KBM-7 (cell line): ENCODE measurements around the gene RTN3.
A peak's percentile ranks its signal among the peaks of the same experiment; 100 is the strongest.
"Not testable (repeated sequence)": the region's sequence is repeated elsewhere in the genome, so short reads cannot be mapped to it uniquely, and the experiment has no call there.

Experiments
- DNase-seq: peaks from one replicate; pipeline ENCODE4 v3.0.0-alpha.2; 2015
- in situ Hi-C: fragments of 300-500 bp; cut with MboI; formaldehyde crosslinking; loops from 2 replicates; pipeline ENCODE4 v1.14.3; 2020; ENCODE audit warnings: low sequenced_read_pairs, low pct_unique_long_range_greater_than_20kb, mixed read lengths

The RTN3 gene, protein sequence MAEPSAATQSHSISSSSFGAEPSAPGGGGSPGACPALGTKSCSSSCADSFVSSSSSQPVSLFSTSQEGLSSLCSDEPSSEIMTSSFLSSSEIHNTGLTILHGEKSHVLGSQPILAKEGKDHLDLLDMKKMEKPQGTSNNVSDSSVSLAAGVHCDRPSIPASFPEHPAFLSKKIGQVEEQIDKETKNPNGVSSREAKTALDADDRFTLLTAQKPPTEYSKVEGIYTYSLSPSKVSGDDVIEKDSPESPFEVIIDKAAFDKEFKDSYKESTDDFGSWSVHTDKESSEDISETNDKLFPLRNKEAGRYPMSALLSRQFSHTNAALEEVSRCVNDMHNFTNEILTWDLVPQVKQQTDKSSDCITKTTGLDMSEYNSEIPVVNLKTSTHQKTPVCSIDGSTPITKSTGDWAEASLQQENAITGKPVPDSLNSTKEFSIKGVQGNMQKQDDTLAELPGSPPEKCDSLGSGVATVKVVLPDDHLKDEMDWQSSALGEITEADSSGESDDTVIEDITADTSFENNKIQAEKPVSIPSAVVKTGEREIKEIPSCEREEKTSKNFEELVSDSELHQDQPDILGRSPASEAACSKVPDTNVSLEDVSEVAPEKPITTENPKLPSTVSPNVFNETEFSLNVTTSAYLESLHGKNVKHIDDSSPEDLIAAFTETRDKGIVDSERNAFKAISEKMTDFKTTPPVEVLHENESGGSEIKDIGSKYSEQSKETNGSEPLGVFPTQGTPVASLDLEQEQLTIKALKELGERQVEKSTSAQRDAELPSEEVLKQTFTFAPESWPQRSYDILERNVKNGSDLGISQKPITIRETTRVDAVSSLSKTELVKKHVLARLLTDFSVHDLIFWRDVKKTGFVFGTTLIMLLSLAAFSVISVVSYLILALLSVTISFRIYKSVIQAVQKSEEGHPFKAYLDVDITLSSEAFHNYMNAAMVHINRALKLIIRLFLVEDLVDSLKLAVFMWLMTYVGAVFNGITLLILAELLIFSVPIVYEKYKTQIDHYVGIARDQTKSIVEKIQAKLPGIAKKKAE

DNA sequence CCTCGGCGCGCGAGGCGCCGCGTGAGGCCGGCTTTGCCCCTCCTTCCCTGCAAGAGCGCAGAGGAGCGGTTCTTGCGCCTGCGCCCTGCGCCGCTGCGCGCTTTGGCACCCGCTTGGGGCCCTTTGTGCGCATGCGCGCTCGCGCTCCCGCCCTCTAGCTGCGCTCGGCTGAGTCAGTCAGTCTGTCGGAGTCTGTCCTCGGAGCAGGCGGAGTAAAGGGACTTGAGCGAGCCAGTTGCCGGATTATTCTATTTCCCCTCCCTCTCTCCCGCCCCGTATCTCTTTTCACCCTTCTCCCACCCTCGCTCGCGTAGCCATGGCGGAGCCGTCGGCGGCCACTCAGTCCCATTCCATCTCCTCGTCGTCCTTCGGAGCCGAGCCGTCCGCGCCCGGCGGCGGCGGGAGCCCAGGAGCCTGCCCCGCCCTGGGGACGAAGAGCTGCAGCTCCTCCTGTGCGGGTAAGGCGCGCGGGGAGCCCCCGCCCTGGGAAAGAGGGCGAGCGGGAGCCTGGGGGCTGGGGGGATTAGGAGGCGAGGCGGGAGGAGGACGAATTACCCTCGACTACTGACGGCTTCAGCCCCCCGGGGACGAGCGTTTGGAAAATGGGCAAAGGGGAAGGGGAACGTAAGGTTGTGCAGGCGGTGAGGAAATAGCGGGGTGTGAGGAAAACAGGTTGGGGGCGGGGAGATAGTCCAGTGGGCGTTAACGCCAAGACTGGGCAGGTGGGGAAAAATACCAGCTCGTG, at the start of gene RTN3:
RTN3 (plus strand) TSS at position 180 of the 745 bp plus-strand sequence; CDS start at position 317, 137 bp downstream.
- peak; percentile 98 for DNase-seq
- in situ Hi-C loops: no loop called here

- in situ Hi-C loops: no loop called here
- DNase-seq: peak; percentile 74
Observed at GRCh38 chr11:63635762-63636465, 45.4 kb upstream of the RTN3 start.

- in situ Hi-C loops, DNase-seq: not testable (repeated sequence)
Observed at GRCh38 chr11:63638436-63638835, 42.9 kb upstream of the RTN3 start.

- DNase-seq: peak; percentile 37
- in situ Hi-C loops: no loop called here
Observed at GRCh38 chr11:63639199-63639832, 42.0 kb upstream of the RTN3 start.

- in situ Hi-C loops: no loop called here
- no peak for DNase-seq
Observed at GRCh38 chr11:63641727-63642126, 39.6 kb upstream of the RTN3 start.

GRCh38 chr11:63643205-63643604, 38.1 kb upstream of the RTN3 start:
- in situ Hi-C loops: no loop called here
- DNase-seq: no peak

- no peak for DNase-seq
- in situ Hi-C loops: no loop called here
Observed at GRCh38 chr11:63652671-63653070, 28.6 kb upstream of the RTN3 start.

DNA sequence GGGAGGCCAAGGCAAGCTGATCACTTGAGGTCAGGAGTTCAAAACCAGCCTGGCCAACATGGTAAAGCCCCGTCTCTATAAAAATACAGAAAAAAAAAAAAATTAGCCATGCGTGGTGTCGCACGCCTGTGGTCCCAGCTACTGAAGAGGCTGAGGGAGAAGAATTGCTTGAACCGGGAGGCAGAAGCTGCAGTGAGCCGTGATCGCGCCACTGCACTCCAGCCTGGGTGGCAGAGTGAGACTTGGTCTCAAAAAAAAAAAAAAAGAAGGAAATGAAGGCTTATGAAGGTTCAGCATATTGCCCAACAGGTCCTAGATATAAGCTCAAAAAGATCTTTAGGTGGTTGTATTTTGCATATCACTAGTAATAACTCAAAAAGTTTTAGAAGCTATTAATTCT, 20.3 kb upstream of the RTN3 start:
- in situ Hi-C loops: no loop called here
- no peak for DNase-seq

GRCh38 chr11:63663809-63664208, 17.5 kb upstream of the RTN3 start:
- in situ Hi-C loops: no loop called here
- no peak for DNase-seq

GRCh38 chr11:63666874-63667273, 14.4 kb upstream of the RTN3 start:
- DNase-seq: no peak
- in situ Hi-C loops: no loop called here

DNA sequence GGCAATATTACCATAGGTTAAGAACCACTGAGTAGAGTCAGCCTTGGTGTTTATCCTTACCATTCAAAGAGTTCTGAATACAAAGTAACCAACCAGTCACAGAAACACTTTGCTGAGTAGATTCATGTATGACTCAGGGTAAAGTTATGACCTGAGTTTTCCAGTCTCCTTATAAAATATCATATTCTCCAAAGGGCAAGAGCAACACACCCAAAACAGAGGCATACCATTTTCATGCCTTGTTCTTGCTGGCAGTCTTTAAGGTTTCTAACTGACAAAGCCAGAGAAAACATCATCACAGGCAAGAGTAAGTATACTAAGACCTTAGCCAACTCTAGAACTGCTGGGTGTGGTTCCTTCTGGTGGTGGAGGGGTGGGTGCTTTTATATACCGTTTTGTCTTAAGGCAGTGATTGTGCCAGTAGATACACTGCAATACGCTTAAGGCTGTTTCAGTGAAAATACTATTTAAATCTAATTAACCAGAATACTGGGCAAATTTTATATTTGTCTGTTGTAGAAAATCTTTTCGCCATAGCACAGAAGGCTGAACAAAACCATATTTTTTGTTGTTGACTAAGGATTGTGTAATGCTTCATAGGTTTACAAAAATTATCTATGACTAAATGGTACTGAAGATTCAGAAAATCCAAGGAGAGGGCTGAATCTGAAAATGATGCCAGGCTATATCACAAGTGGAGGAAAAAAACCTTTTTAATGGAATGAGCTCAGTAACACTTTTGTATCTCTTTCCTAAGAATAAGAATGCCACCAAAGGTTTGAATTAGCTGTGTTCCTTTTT, 13.1 kb upstream of the RTN3 start:
- no peak for DNase-seq
- in situ Hi-C loops: no loop called here

DNA sequence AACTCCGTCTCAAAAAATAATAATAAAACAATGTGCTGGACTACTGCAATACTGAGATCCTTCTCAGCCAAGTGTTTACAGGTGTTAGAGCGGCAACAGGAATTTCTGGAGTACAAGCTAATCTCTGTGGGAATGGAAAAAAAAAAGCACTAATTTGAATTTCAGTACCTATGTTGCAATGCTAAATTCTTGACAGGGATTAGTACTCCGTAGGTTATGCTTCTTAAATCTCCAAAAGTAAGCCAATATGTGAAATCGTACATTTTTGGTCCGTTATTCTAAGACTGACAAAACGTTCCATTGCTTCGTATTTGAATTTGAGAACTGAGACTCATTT, 11.2 kb upstream of the RTN3 start:
- in situ Hi-C loops: no loop called here
- no peak for DNase-seq

GRCh38 chr11:63670433-63671321, 10.6 kb upstream of the RTN3 start:
- DNase-seq: peak; percentile 46
- in situ Hi-C loops: no loop called here

- DNase-seq: peak; percentile 97
- in situ Hi-C loops: no loop called here
Observed at GRCh38 chr11:63671322-63672155, 9.8 kb upstream of the RTN3 start, which contains the start of gene ATL3. ATL3 (minus strand) TSS chr11:63671376; CDS start chr11:63671335, 41 bp downstream.

GRCh38 chr11:63672156-63672463, 9.2 kb upstream of the RTN3 start:
- in situ Hi-C loops: no loop called here
- DNase-seq: no peak

- DNase-seq: no peak
- in situ Hi-C loops: no loop called here
Observed at GRCh38 chr11:63672936-63673539, 8.3 kb upstream of the RTN3 start.
